NCI-H2171 treated with DMSO at 0.1 percent for 48 hours (cell line): Measurements from ENCODE around the gene SYCP3.
A peak's percentile ranks its signal among the peaks of the same experiment; 100 is the strongest.
"Not testable (repeated sequence)": the region's sequence is repeated elsewhere in the genome, so short reads cannot be mapped to it uniquely, and the experiment has no call there.

Source experiments
- DNase-seq: peaks from one replicate; lab custom pipeline; 2025; lab: John Stamatoyannopoulos, UW

Gene SYCP3

GRCh38 chr12:101713059-101713682, 26.1 kb downstream of the SYCP3 start:
- no peak for DNase-seq

- DNase-seq, result no peak
Measured at GRCh38 chr12:101710288-101710687, 29.0 kb downstream of the SYCP3 start.

- no peak for DNase-seq
Measured at GRCh38 chr12:101707131-101707782, 32.0 kb downstream of the SYCP3 start.

- no peak for DNase-seq
Measured at GRCh38 chr12:101706403-101706802, 32.9 kb downstream of the SYCP3 start.

- DNase-seq, result no peak
Measured at GRCh38 chr12:101703487-101703886, 35.8 kb downstream of the SYCP3 start.

GRCh38 chr12:101700299-101700820, 38.9 kb downstream of the SYCP3 start:
- DNase-seq, result no peak

- DNase-seq, result no peak
Measured at GRCh38 chr12:101698800-101699347, 40.4 kb downstream of the SYCP3 start.

- DNase-seq, result peak; percentile 18
Measured at GRCh38 chr12:101697930-101698799, 41.1 kb downstream of the SYCP3 start.

GRCh38 chr12:101697197-101697929, 41.9 kb downstream of the SYCP3 start, which contains the start of gene CHPT1:
TSS of gene CHPT1 (plus strand) at chr12:101697640. CDS start at chr12:101697862, 222 bp downstream.
- peak; percentile 59 for DNase-seq

- peak; percentile 37 for DNase-seq
Measured at GRCh38 chr12:101696251-101697196, 42.7 kb downstream of the SYCP3 start.

GRCh38 chr12:101695706-101696105, 43.6 kb downstream of the SYCP3 start:
- peak; percentile 7 for DNase-seq

- DNase-seq, result no peak
Measured at GRCh38 chr12:101694986-101695385, 44.3 kb downstream of the SYCP3 start.

GRCh38 chr12:101694297-101694848, 44.9 kb downstream of the SYCP3 start:
- no peak for DNase-seq

- DNase-seq, result no peak
Measured at GRCh38 chr12:101691503-101692096, 47.7 kb downstream of the SYCP3 start.

- DNase-seq, result no peak
Measured at GRCh38 chr12:101690544-101691098, 48.6 kb downstream of the SYCP3 start.

- DNase-seq, result no peak
Measured at GRCh38 chr12:101686176-101686575, 53.1 kb downstream of the SYCP3 start.

- no peak for DNase-seq
Measured at GRCh38 chr12:101685092-101685491, 54.2 kb downstream of the SYCP3 start.

GRCh38 chr12:101681627-101682026, 57.6 kb downstream of the SYCP3 start:
- DNase-seq, result not testable (repeated sequence)

GRCh38 chr12:101680647-101681046, 58.6 kb downstream of the SYCP3 start:
- no peak for DNase-seq
